HUDEP-2 (cell line): Measurements from ENCODE around the gene LINC01488.

Source experiments
- DNase-seq, 76 experiments: peaks; one replicate each; lab custom pipeline; 2025; ENCODE audit not compliant: unreplicated experiment in 76 of 76; lab: John Stamatoyannopoulos, UW

LINC01488 gene

DNA sequence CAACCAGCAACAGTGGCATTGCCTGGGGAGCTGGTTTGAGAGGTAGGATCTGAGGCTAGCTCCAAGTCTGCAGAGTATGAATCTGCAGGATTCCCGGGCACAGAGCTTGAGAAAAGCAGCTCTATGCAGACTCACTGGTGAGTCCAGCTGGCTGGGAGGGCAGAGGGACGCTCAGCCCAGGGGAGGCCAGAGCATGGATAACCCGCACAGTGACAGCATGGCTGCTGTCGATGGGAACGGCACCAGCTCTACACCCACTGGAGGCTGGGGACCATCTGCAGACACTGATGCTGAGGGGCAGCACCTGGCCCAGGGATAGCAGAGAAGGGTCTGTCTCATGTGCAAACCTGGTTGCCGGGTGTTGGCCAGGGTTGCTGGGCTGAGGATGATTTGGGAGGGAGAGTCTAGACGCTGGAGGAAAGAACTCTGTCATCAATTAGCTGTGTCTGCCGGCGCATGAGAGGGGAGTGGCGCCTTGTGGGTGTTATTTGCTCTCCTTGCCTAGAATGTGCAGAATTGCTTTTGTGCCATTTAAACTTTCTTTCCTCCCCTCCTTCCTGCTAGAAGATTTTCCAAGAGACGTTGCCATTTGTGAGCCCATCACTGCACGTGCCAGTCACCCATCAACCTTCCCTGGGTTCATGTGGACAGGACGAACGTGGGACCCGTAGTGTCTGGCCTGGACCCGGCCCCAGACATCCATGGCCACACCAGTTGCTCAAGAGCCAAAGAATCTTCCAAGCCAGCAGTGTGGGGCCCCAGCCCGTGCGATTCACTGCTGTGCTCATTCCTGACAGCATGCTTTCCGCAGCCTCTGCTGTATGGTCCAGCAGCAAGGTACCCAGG, 19.1 kb upstream of the LINC01488 start:
- DNase-seq, result no peak

DNA sequence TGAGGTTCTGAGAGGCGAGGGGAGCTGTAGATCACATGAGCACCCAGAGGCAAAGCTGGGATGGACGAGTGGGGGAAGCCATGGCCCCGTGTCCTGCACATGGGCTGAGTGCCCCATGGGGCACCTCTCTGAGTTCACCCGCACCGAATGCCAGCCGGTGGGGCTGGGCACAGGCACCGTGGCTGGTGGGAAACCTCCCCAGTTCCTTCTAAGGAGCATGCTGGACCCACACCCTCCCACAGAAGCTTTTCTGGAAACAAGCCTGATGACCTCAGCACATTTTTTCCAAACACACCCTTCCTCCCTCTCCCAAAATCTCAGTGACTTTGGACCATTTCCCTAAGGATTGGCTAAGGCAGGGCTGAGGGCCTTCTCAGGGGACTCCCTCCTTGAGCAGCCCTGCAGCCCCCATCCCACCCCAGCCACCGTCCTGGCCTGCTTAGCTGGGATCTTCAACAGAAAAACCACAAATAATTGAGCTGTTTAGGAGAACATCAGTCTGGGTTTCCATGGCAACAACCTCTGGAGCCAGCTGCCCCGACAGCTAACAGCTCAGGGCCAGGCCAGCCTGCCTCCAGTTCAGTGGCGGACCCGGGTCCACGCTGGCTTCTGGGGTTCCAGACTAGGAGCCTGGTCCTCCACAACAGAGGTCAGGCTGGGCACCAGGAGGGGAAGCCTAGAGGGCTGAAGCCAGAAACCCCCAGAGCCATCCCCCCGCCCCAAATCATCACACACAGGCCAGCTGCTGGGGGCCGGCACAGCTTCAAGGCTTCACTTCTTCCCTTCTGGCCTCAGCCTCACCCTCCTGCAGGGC, 18.1 kb upstream of the LINC01488 start:
- no peak for DNase-seq

DNA sequence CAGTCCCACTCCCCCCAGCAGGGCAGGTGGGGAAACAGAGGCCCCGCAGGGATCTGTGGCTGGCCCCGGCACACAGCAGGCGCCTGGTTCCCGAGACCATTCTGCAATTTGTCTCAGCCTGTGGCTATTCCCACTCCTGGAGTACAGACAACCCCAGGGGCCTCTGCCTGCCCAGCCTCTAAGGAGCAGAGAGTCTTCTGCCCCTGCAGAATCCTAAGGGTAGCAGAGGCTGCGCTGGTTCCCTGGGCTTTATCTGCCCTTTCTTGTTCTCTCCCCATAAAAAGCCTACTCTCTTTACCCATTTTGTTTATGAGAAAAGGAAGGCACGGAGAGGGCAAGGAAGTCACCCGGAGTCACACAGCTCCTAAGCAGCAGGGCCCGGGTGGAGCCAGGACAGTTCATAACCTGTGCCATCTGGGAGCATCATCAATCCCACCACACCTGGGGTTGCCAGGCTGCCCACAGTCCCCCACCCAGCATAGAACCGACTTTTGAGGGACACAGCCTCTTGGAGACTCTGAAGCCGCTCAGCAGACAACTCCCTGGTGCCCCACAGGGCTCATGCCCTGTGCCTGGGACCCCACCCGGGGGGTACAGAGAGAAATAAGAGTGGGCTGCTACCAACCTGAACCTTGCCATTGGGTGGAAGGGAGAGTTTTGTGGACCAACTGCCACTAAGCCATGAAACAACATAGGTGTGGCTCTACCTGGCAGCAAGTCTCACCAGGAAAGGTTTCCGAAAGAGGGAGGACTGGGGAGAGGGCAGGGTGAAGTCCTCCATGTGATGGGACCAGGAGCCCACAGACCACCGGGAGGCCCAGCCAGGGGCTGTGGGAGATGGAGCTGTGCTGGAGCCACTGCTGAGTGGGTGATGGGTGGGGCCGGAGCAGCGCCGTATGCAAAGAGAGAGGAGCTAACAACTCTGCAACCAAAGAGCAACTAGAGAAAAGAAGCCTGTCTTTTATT, 17.2 kb upstream of the LINC01488 start:
- DNase-seq, result no peak

DNA sequence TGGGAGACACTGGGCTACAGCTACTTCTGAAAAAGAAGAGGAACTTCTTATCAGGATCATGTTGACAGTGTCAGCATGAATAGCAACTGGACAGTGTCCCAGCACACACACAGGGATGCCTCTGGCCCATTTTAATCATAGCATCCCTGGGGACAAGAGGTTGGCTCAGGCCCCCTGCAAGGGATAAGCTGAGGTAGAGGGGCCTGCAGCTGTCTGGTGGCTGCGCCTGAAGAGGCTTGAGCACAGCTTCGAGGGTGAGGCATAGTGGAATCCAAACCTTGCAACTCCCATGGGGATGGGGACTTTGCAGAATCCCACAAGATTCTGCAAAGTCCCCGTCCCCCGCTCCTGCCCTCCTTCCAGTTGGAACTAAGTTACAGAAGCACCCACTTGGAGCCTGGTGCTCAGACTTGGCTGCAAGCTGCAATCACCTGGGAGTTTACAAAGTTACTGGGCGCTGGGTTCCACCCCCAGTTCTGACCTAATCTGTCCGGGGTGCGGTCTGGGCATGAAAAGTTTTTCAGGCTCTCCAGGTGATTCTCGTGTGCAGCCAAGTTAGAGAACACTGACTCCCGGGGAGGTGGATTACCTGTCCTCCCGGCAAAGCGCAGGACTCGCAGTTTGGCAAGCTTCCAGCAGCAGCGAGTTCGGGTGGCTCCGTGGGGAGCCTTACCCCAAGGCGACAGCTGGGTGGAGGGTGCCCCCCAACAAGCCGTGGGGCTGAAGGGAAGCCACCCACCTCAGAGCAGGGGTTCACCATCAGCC, 16.0 kb upstream of the LINC01488 start:
- DNase-seq, result no peak

DNA sequence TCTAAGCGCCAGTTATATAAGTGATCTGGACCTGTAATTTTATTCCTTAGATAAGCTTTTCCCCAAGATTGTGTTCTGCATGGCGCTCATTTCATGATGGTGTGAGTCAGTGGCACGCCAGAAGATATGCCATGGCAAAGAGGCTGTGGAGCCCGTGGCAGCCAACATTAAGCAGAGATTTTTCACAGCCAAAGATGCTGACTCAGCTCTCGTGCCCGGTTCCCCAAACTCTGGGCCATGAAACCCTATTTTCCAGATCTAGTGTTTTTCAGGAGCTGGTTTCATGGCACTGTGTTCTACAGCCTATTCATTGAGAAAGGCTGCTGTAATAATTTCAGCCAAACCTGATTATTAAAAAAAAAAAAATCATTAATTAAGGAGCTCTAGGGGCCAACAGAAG, 15.4 kb upstream of the LINC01488 start:
- DNase-seq, result no peak

DNA sequence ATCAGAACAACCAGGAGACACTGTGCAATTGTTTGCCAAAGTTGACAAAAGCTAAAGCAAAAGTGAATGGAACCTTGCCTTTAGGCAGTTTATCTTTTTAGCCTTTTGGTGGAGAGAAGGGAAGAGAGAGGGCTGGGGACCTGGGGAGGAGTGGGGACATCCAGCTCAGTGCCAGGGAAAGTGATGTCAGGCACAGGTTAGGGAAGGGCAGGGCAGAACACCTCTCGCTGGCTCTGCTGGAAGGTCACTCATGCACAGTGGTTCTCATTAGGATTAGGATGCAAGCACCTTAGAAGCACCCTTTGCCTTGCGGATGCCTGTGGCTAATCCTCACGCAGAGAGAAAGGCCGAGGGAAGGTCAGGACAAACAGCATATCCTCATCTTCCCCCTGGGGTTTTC, 14.3 kb upstream of the LINC01488 start:
- no peak for DNase-seq

DNA sequence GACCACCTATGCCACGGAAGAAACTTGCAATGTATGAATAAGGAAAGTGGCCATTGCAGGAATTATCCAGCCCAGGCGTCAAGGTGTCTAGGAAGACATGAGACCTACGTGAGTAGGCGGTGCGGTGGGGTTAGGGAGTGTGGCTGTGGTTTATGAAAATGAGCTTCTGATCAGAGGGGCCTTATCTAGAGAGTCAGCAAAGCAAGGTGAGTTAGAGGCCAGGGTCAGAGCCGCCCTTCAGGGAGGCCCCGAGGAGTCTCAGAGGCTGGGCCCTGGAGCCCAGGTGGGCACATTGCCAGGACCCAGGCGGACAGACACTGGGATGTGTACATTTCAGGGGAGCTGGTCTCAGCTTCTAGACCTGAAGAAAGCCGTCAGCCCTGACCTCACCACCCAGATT, 13.8 kb upstream of the LINC01488 start:
- DNase-seq, result no peak

DNA sequence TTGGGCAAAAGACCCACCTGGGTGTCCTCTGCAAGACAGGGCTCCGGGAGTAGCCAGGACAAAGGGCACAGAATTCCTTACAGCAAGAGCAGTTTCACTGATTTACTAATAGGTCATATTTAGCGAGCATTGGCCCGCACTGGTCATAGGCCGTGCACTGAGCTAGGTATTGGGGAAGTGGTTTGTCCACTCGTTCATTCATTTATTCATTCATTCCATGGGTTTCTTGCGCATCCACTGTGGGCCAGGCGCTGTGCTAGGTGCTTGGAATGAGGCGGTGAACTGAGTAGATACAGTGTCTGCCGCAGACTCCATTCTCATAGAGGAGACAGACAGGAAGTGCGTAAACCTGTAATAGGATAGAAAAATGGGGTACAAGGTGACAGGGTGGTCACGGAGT, 13.2 kb upstream of the LINC01488 start:
- no peak for DNase-seq

DNA sequence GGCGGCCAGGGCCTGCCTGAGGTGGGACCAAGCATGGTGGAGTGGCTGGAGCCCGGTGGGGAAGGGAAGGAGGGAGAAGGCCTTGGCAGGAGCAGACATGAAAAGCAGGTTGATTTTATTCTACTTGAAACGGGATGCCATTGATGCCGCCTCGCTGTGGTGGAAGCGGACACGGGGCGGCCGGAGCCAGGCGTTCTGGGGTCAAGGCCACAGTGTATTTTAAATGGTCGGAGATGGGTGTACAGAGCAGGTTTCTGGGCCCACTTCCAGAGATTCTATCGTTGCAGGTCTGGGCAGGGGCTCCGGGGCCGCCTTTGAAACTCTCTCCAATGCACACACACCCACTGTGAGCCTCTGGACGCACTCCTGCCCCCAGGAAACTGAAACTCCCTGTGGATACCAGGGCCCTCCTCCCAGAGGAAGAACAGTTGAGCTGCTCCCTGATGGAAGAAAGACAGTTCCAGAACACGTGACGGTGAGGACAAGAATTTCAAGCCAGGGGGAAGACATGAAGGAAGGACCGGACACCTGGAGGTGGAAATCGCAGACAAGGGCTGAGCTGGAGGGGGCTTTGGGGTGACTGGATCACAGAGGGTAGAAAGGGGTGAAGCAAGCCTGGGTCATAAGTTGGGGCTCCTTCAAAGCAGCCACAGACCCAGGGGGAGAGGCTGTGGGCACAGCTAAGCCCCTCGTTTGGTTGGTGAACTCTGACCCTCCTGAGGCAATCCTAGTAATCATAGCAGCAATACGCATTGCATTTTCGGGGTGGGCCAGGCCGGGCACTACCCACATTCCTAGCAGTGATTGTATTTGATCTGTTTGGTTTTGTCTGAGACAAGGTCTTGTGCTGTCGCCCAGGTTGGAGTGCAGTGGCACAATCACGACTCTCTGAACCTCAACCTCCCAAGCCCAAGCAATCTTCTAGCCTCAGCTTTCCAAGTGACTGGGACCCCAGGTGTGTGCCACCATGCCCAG, 12.3 kb upstream of the LINC01488 start:
- no peak for DNase-seq

DNA sequence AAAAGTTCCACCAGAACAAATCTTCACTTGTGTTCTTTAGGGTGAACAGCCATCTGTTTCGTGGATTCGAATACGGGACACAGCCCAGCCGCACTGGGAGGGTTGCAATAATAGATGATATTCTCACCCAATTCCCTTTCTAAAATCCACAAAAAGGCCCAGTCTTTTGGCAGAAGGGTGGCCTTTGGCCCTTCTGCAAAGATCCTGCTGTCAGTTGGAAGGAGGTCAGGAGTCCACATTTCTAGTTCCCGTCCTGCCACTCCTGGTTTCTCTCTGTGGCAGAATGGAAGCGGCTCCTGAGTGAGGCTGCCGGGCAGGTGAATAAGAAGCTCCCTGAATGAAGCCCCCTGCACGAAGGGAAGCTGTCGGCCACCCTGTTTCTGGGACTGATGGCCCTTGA, 11.2 kb upstream of the LINC01488 start:
- DNase-seq, result no peak

DNA sequence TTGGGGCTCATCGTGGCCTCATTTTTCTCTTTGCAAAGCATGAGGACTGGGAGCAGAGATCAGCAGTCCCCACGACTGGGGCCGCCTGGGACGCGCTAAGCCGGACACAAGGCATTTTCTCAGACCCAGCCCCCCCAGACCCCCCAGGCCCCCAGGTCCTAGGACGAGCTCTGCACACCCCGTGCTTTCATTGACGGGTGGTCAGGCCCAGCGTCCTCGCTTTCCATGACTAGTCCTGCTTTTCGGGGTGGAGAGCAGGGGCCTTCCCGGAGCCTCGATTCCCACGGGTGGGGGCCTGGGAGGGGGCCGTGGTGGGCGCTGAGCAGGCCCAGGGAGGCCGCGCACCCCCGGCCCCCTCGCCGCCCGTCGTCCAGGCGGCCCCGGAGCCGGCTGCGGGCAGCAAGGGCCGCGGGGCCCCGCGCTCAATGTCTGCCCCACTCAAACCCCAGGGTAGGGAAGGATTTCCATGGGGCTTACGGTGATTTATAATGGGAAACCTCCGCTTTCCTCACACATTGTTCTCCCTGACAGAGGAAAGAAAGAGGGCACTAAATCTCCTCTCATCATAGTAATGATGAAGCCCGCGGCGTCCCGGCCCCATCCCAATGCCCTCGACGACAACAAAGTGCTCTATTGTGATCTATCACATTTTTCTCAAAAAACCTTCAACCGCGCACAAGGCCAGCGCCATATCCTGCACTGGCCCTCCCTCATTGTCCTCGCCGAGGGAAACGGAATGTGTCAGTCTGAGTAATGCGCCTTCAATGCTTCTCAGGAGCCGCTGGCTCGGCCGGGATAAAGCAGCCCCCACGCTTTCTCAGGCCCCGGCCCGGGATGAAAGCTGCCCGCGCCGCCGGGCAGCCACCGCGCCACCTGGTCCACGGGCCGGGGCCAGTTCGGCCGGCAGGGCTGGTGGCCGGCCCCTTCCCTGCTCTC, 10.4 kb upstream of the LINC01488 start:
- no peak for DNase-seq

DNA sequence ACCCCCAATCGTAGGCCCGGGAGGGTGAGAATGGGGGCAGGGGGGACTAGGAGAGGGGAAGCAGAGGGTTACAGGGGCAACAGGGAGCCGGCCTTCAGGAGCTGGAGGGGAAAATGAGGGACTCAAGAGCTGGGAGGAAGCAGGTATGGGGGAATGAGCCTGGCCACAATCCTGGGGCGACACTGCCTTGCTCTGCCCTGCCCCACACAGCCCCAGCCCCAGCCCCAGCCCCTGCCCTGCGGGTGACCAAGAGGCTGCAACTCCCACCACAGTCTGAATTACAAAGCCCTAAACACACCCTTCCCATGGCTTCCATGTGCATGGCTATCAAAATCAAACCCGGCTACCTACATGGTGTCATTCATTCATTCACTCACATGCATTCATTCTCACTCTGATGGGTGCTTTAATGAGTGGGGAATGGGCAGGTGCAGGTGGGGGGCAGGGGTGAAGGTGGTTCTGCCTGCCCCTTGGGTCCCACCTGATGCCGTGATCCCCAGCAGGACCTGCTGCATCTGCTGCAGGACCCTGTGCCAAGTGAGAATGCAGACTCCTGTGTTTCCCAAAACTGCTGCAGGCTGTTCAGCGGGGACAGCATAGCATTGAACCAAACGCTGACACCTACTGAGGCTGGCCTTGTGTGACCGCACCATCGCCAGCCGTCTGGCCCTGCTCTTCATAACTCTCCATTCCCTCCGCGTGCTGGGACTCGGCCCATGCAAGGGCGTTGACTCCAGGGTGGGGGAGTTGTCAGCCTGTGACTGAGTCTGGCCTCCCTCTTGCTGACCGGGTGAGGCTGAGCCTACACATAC, 9.5 kb upstream of the LINC01488 start:
- DNase-seq, result no peak

DNA sequence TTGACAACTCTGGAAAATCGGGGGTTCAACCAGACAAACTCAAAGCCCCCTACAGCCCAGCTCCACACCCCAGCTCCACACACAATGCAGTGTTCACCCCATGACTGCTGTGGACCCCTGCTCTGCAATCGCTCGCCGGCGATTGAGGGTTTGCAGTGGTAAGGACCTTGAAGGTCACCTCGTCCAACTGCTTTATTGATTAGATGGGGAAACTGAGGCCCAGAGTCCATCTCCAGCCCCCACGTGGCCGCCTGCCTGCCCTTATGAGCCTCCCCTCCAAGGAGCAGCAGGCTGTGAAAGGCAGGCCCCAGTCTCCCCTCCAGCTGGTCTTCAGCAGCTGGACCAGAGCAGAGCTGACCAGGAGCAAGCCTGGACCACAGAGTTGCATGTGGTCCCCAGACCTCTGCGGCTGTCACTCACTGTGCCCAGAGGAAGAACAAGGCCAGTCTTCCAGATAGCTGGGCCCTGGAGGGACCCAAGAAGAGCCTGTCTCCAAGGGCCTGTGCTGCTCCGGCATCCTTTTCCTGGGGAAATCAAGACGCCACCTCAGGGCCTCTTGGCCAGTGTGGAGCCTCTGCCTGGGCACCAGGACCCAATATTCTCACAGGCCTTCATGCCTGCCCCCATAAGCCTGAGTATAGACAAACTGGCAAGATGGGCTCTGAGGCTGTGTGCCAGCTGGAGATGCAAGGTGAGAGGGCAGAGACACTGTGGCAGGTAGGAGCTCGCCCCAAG, 8.8 kb upstream of the LINC01488 start:
- no peak for DNase-seq

DNA sequence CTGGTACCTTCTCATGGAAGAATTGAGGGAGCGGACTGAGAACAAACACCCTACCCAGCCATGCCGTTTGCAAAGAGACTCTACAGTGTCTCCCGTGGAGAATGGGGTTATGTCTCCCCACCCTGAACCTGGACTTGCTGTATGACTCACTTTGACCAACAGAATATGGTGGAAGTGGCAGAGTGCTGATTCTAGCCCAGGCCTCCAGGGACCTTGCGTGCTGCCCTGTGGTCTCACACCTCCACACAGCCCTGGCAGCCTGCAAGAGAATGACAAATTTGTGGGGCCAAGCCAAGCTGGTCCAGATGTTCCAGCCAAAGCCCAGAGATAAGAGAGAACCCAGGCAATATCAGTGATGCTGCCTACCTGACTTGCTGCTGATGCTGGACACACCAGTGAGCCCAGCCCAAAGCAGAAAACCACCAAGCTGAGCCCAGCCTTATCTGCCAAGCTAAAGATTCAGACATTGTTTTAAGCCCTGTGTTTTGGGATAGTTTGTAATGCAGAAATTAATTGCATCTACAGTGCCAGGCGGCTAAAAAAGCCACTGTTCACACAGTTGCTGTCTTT, 8.1 kb upstream of the LINC01488 start:
- DNase-seq, result peak in 3 of 76 experiments; percentile 3 to 21 (median 10)

DNA sequence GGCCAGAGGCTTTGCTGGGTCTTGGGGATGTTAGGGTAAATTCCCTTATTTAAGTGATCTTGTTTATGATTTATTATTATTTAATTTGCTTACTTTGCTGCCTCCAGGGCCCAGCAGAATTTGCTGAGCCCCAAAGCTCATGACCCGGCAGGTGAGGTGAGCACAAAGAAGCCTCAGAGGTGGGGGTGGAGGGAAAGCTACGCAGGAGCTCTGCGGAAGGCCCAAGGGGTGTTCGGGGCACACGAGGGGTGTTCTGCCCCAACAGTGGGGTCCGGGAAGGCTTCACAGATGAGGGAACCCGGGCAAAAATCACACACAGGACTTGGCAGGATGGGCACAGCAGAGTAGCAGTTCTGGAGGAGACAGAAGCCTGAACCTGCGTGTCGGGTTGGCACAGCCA, 6.7 kb upstream of the LINC01488 start:
- DNase-seq, result no peak
